Aorta (tissue), 5 donors: ENCODE results near the gene ZNF593. TPM values are rescaled to one million over a fixed set of nuclear protein-coding genes. Genes with fewer than 3 reads are reported as not detected.
A peak's percentile ranks its signal among the peaks of the same experiment; 100 is the strongest.

ENCODE experiments used
- ATAC-seq: fragments of 200-7000 bp; cut with Tn5 transposase; one replicate; pipeline ENCODE4 v1.9.1; 2022; ENCODE audit warnings: moderate library complexity; ENCODE audit not compliant: low FRiP score
- DNase-seq, 2 donors: peaks; one replicate each; pipeline ENCODE4 v3.0.0-alpha.2; 2020
- H3K27ac ChIP-seq, 2 donors: one replicate each; pipeline ENCODE4 v1.5.1; 2013; ENCODE audit warnings: low read length in 2 of 2, mild to moderate bottlenecking in 2 of 2, moderate library complexity in 2 of 2, control low read depth in 1 of 2, inconsistent platforms in 1 of 2, low read depth in 1 of 2
- H3K27me3 ChIP-seq, 2 donors: one replicate each; pipeline ENCODE4 v1.6.1; 2013; ENCODE audit warnings: control low read depth in 1 of 2, low read length in 1 of 2, mild to moderate bottlenecking in 1 of 2, moderate library complexity in 1 of 2; ENCODE audit not compliant: insufficient read depth in 2 of 2, control insufficient read depth in 1 of 2
- H3K36me3 ChIP-seq, 2 donors: one replicate each; pipeline ENCODE4 v1.6.1; 2013; ENCODE audit warnings: control low read depth in 1 of 2, low read length in 1 of 2, mild to moderate bottlenecking in 1 of 2; ENCODE audit not compliant: insufficient read depth in 2 of 2, control insufficient read depth in 1 of 2
- H3K4me1 ChIP-seq, 2 donors: one replicate each; pipeline ENCODE4 v1.6.1; 2013; ENCODE audit warnings: low read length in 2 of 2, control low read depth in 1 of 2, mild to moderate bottlenecking in 1 of 2, moderate library complexity in 1 of 2; ENCODE audit not compliant: insufficient read depth in 2 of 2, control insufficient read depth in 1 of 2
- H3K4me3 ChIP-seq, 2 donors: one replicate each; pipeline ENCODE4 v1.5.1; 2013; ENCODE audit warnings: low read length in 2 of 2, control low read depth in 1 of 2, mild to moderate bottlenecking in 1 of 2
- H3K9me3 ChIP-seq: one replicate; pipeline ENCODE4 v1.6.1; 2013; ENCODE audit warnings: mild to moderate bottlenecking, low read length; ENCODE audit not compliant: control insufficient read depth
- WGBS, 2 donors: extraction: QIAGEN DNeasy Blood & Tissue Kit; methylation state at CpG; one replicate each; pipeline ENCODE4 v1.1.7; 2013; 5-methylcytosine and 5-hydroxymethylcytosine counted together
- intact Hi-C, 2 donors: fragments of 100-400 bp; cut with DNase I; formaldehyde crosslinking; loops; one replicate each; pipeline versions ENCODE4 v1.14.2 to v1.15.0; 2022
- polyA plus RNA-seq, 2 donors: library from polyadenylated mRNA; stranded (reverse); fragments of 200-250 nt; gene quantifications; one replicate each; pipeline ENCODE4 v1.2.3, GENCODE V29; 2013
- total RNA-seq, 2 donors: library from RNA; stranded (reverse); fragmentation: NEBNext Ultra II Directional; extraction: Animal tissue kit (Norgen Biotek cat#: 25700); gene quantifications; one replicate each; pipeline ENCODE4 v1.2.1, GENCODE V29; 2021
- donor health status: healthy with polysubstance abuse.
- donor health status: Bipolar disorder and iron deficiency.
- donor health status: DM: no; HTN: no; CAD: no.
- donor health status: DM: no; HTN: no; CAD: no.
- donor health status: DM: yes; HTN: yes; CAD: no.

ZNF593 gene
- total and polyA plus RNA-seq, 4 donors, result 13.4 to 48.6 (median 23.9) TPM

DNA sequence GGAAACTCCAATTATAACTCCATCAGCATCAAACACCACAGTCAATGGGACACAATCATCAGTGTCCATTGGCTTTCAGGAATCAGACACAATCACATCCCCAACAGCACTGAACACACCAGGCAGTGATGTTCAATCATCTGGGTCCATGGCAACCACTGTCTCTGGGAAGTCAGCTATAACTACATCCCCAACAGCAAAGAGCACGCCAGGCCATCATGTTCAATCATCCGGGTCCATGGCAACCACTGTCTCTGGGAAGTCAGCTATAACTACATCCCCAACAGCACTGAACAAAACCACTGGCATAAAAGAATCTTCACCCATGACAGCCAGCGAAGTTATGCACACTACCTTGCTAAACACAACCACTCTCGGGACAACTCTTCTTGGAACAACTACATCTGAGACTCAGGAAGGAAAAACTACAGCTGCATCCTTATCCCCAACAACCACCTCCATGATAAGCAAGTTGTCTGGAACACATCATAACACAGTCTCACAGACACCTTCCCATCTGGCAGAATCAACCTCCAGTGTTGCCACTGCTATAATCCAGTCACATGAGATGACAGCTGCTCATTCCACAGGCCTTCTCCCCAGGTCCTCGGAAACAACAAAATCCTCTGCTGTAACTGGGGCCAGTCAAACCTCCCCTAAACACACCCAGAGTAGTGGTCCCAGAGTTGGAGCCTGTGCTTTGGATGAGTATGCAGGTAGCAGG is 40.6 kb downstream of the ZNF593 start:
- intact Hi-C loops, result no loop called here
- 85 to 86% methylated on average over 5 of the region's 5 CpGs for WGBS, 2 donors
- no peaks in the 10 kb centered on the region for H3K9me3 ChIP-seq
- no peaks in the 10 kb centered on the region for H3K4me1 ChIP-seq
- H3K36me3 ChIP-seq, result no peaks in the 10 kb centered on the region
- DNase-seq (no peak), ATAC-seq (no peak)
- no peak overlapping the region for H3K27ac ChIP-seq
- no peaks in the 10 kb centered on the region for H3K27me3 ChIP-seq
- H3K4me3 ChIP-seq, result no peak overlapping the region

DNA sequence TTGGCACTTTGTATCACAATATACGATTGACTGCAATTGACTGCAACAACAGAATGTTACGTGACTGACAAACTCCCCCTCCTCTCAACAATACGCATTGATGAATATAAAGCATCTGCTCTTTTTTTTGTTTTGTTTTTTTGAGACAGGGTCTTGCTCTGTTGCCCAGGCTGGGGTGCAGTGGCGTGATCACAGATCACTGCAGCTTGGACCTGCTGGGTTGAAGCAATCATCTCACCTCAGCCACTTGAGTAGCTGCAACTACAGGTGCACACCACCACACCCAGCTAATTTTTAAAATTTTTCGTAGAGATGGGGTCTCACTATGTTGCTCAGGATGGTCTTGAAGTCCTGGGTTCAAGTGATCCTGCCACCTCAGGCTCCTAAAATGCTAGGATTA is 43.0 kb downstream of the ZNF593 start:
- ATAC-seq (no peak), DNase-seq (no peak)
- no peak overlapping the region for H3K27ac ChIP-seq
- no peaks in the 10 kb centered on the region for H3K27me3 ChIP-seq
- no peak overlapping the region for H3K4me3 ChIP-seq
- intact Hi-C loops, result no loop called here
- H3K4me1 ChIP-seq, result no peaks in the 10 kb centered on the region
- 85 to 86% methylated on average over 5 of the region's 5 CpGs for WGBS, 2 donors
- no peaks in the 10 kb centered on the region for H3K9me3 ChIP-seq
- H3K36me3 ChIP-seq, result no peaks in the 10 kb centered on the region

DNA sequence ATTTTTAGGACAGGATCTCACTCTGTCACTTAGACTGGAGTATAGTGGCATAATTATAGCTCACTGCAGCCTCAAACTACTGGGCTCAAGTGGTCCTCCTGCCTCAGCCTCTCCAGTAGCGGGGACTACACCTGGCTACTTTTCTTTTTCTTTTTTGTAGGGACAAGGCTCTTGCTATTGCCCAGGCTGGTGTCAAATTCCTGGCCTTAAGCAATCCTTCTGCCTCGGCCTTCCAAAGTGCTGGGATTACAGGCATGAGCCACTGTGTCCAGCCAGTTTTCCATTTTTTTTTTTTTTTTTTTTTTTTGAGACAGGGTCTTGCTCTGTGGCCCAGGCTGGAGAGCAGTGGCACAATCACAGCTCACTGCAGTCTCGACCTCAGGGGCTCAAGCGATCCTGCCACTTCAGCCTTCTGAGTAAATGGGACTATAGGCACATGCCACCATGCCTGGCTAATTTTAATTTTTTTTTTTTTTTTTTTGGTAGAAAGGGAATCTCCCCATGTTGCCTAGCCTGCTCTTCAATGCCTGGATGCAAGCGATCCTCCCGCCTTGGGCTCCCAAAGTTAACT is 43.7 kb downstream of the ZNF593 start:
- Histone ChIP-seq H3K36me3 (no peaks in the 10 kb centered on the region), H3K4me1 (no peaks in the 10 kb centered on the region), H3K4me3 (no peak overlapping the region), H3K9me3 (no peaks in the 10 kb centered on the region), H3K27me3 (no peaks in the 10 kb centered on the region), H3K27ac (no peak overlapping the region)
- ATAC-seq, result no peak
- DNase-seq, result no peak
- intact Hi-C loops, result no loop called here
- WGBS, 2 donors, result 89% methylated on average over 5 to 6 of the region's 6 CpGs

DNA sequence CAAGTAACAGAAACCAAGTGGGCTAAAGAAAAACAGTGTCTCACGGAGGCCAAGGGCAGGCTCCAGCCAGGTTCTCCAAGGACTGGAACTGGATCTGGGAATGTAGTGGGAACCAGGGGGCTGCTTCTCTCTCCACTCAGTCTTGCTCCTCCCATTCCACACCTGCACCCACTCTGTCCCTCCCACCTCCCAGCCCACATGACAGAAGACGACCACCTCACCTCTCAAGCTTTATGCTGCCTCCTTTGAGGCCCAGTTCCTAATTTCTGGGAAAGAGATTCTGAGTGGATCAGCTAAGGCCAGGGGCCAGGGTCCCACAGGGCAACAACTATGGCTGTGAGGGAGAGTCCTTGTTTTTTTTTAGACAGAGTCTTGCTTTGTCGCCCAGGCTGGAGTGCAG is 45.5 kb downstream of the ZNF593 start:
- peak in 1 of 2 donors; percentile 23 for DNase-seq
- WGBS, 2 donors, result 51 to 52% methylated on average over 3 of the region's 3 CpGs
- intact Hi-C loops, result no loop called here
- no peaks in the 10 kb centered on the region for H3K4me1 ChIP-seq
- H3K27ac ChIP-seq, result no peak overlapping the region
- H3K36me3 ChIP-seq, result no peaks in the 10 kb centered on the region
- H3K9me3 ChIP-seq, result no peaks in the 10 kb centered on the region
- no peak for ATAC-seq
- H3K27me3 ChIP-seq, result no peaks in the 10 kb centered on the region
- H3K4me3 ChIP-seq, result no peak overlapping the region

DNA sequence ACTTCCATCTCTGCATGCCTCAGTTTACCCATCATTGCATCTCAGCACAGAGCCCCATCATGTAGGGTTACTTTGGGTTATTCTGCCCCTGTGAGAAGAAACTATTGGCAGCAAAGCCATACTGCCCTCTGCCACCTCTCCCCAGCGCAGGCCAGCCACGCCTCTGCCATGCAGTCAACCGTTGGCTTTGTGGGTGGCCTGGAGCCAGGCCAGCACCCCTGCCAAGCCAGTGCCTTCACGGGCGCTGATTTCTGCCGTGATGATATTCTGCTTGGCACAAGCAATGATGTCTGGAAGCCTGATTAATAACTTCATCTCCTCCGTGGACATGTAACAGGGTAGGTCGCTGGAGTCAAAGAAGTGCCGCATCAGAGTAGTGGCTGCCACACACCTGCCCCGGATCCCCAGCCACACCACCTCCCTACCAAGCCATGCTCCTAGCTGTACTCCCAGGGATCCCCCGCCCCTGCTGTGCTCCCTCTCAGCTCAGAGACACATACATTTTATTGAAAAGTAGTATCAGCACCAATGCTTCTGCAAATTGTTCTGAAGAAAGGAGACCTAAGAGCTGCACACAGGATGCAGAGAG is 49.3 kb downstream of the ZNF593 start:
- DNase-seq, result peak in 1 of 2 donors; percentile 35
- WGBS, 2 donors, result 30 to 38% methylated on average over 11 of the region's 11 CpGs
- H3K4me1 ChIP-seq, result no peaks in the 10 kb centered on the region
- H3K27me3 ChIP-seq, result no peaks in the 10 kb centered on the region
- ATAC-seq, result no peak
- H3K9me3 ChIP-seq, result no peaks in the 10 kb centered on the region
- no peak overlapping the region for H3K4me3 ChIP-seq
- no peak overlapping the region for H3K27ac ChIP-seq
- no peaks in the 10 kb centered on the region for H3K36me3 ChIP-seq
- intact Hi-C loops, result no loop called here

Other genes starting within 250 kb of the ZNF593 start
- 1 to 10 TPM; 4.8 to 6.4 TPM for gene PAFAH2, start 171.8 kb upstream of the ZNF593 start, total RNA-seq
- gene PAFAH2, start 171.8 kb upstream of the ZNF593 start, polyA plus RNA-seq, result 1 to 10 TPM; 3.7 to 4.9 TPM
- 1 to 10 TPM in 1 of 2 donors, under 1 TPM in 1; 0.29 to 1.3 TPM for gene EXTL1, start 148.1 kb upstream of the ZNF593 start, total RNA-seq
- gene EXTL1, start 148.1 kb upstream of the ZNF593 start, polyA plus RNA-seq, result under 1 TPM in 1 of 2 donors, not detected in 1; 0.33 TPM
- not detected for gene SLC30A2, start 123.8 kb upstream of the ZNF593 start, total RNA-seq
- under 1 TPM in 1 of 2 donors, not detected in 1; 0.13 TPM for gene SLC30A2, start 123.8 kb upstream of the ZNF593 start, polyA plus RNA-seq
- gene TRIM63, start 102.3 kb upstream of the ZNF593 start, total RNA-seq, result under 1 TPM; 0.19 to 0.24 TPM
- 1 to 10 TPM in 1 of 2 donors, under 1 TPM in 1; 0.36 to 1.5 TPM for gene TRIM63, start 102.3 kb upstream of the ZNF593 start, polyA plus RNA-seq
- 1 to 10 TPM; 6.5 to 7.5 TPM for gene PDIK1L, start 58.1 kb upstream of the ZNF593 start, total RNA-seq
- 1 to 10 TPM; 2.0 to 3.8 TPM for gene PDIK1L, start 58.1 kb upstream of the ZNF593 start, polyA plus RNA-seq
- 10 to 100 TPM in 1 of 2 donors, 1 to 10 TPM in 1; 5.0 to 15.7 TPM for gene FAM110D, start 10.8 kb upstream of the ZNF593 start, total RNA-seq
- 1 to 10 TPM in 1 of 2 donors, under 1 TPM in 1; 0.25 to 1.4 TPM for gene FAM110D, start 10.8 kb upstream of the ZNF593 start, polyA plus RNA-seq
- not detected for gene C1orf232, start 945 bp upstream of the ZNF593 start, total RNA-seq
- gene C1orf232, start 945 bp upstream of the ZNF593 start, polyA plus RNA-seq, result not detected
- not detected for gene ZNF593OS, start 1.9 kb downstream of the ZNF593 start, total RNA-seq
- gene ZNF593OS, start 1.9 kb downstream of the ZNF593 start, polyA plus RNA-seq, result under 1 TPM in 1 of 2 donors, not detected in 1; 0.20 TPM
- gene CNKSR1, start 7.6 kb downstream of the ZNF593 start, total RNA-seq, result 1 to 10 TPM; 1.5 to 1.7 TPM
- 1 to 10 TPM; 2.3 to 4.9 TPM for gene CNKSR1, start 7.6 kb downstream of the ZNF593 start, polyA plus RNA-seq
- not detected for gene CATSPER4, start 20.7 kb downstream of the ZNF593 start, total RNA-seq
- gene CATSPER4, start 20.7 kb downstream of the ZNF593 start, polyA plus RNA-seq, result not detected
- 1 to 10 TPM; 3.0 to 5.9 TPM for gene CEP85, start 64.3 kb downstream of the ZNF593 start, total RNA-seq
- gene CEP85, start 64.3 kb downstream of the ZNF593 start, polyA plus RNA-seq, result 1 to 10 TPM in 1 of 2 donors, under 1 TPM in 1; 0.74 to 1.9 TPM
- 100 to 1,000 TPM; 160 to 252 TPM for gene SH3BGRL3, start 110.2 kb downstream of the ZNF593 start, total RNA-seq
- 100 to 1,000 TPM; 219 to 232 TPM for gene SH3BGRL3, start 110.2 kb downstream of the ZNF593 start, polyA plus RNA-seq
- gene UBXN11, start 136.7 kb downstream of the ZNF593 start, total RNA-seq, result 10 to 100 TPM; 14.6 to 33.9 TPM
- 10 to 100 TPM; 11.6 to 46.8 TPM for gene UBXN11, start 136.7 kb downstream of the ZNF593 start, polyA plus RNA-seq
- 10 to 100 TPM; 12.0 to 14.7 TPM for gene CD52, start 148.1 kb downstream of the ZNF593 start, total RNA-seq
- 10 to 100 TPM in 1 of 2 donors, 1 to 10 TPM in 1; 8.3 to 31.4 TPM for gene CD52, start 148.1 kb downstream of the ZNF593 start, polyA plus RNA-seq
- under 1 TPM in 1 of 2 donors, not detected in 1; 0.27 TPM for gene CRYBG2, start 184.2 kb downstream of the ZNF593 start, total RNA-seq
- gene CRYBG2, start 184.2 kb downstream of the ZNF593 start, polyA plus RNA-seq, result 1 to 10 TPM in 1 of 2 donors, under 1 TPM in 1; 0.05 to 6.4 TPM
- gene ZNF683, start 202.8 kb downstream of the ZNF593 start, total RNA-seq, result under 1 TPM; 0.24 to 0.65 TPM
- gene ZNF683, start 202.8 kb downstream of the ZNF593 start, polyA plus RNA-seq, result under 1 TPM in 1 of 2 donors, not detected in 1; 0.87 TPM
- not detected for gene LIN28A, start 240.9 kb downstream of the ZNF593 start, total RNA-seq
- not detected for gene LIN28A, start 240.9 kb downstream of the ZNF593 start, polyA plus RNA-seq